Neural cell (in vitro differentiated cells): ENCODE results near the gene RIMS1.

Source experiments
- EP300 ChIP-seq: fragments of 450-650 bp; conservative IDR thresholded peaks from 2 replicates; pipeline ENCODE4 v1.6.1; 2014; ENCODE audit warnings: antibody characterized with exemption, mild to moderate bottlenecking, moderate library complexity; ENCODE audit not compliant: poor library complexity, severe bottlenecking
- POLR2AphosphoS5 ChIP-seq: IDR thresholded peaks from 2 replicates; pipeline ENCODE4 v1.6.1; 2012
- TAF1 ChIP-seq: IDR thresholded peaks from 2 replicates; pipeline ENCODE4 v1.6.1; 2012; ENCODE audit warnings: low read depth
- TF ChIP-seq, protein P1 (sequence below): IDR thresholded peaks from 2 replicates; pipeline ENCODE4 v1.6.1; 2012; ENCODE audit warnings: borderline replicate concordance
- TF ChIP-seq, protein P2 (sequence below): fragments of 450-650 bp; IDR thresholded peaks from 2 replicates; pipeline ENCODE4 v1.5.1; 2014; ENCODE audit warnings: antibody characterized with exemption, mild to moderate bottlenecking, moderate library complexity; ENCODE audit not compliant: poor library complexity, severe bottlenecking

DNA sequence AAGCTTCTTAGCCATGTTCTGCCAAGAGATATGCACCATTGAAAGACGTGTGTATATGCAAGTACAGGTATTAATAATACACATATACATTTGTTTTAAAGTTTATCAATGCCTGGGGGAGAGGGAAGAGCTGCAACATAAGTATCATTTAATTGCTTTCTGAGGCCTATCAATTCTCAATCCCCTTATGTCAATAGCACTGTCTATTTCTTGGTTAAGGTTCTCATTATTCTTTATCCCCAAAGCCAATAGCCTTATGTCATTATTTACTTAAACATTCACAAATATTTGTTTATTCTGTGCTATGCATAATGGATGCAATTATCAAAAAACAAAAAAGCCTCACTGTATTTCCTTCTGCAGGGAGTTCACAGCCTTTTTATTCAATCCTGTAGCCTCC lies 385.2 kb downstream of the RIMS1 start:
- TF ChIP-seq POLR2AphosphoS5 (no peak), EP300 (no peak), TAF1 (no peak)
- TF ChIP-seq, protein P1, sequence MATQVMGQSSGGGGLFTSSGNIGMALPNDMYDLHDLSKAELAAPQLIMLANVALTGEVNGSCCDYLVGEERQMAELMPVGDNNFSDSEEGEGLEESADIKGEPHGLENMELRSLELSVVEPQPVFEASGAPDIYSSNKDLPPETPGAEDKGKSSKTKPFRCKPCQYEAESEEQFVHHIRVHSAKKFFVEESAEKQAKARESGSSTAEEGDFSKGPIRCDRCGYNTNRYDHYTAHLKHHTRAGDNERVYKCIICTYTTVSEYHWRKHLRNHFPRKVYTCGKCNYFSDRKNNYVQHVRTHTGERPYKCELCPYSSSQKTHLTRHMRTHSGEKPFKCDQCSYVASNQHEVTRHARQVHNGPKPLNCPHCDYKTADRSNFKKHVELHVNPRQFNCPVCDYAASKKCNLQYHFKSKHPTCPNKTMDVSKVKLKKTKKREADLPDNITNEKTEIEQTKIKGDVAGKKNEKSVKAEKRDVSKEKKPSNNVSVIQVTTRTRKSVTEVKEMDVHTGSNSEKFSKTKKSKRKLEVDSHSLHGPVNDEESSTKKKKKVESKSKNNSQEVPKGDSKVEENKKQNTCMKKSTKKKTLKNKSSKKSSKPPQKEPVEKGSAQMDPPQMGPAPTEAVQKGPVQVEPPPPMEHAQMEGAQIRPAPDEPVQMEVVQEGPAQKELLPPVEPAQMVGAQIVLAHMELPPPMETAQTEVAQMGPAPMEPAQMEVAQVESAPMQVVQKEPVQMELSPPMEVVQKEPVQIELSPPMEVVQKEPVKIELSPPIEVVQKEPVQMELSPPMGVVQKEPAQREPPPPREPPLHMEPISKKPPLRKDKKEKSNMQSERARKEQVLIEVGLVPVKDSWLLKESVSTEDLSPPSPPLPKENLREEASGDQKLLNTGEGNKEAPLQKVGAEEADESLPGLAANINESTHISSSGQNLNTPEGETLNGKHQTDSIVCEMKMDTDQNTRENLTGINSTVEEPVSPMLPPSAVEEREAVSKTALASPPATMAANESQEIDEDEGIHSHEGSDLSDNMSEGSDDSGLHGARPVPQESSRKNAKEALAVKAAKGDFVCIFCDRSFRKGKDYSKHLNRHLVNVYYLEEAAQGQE, result no peak
- TF ChIP-seq, protein P2, sequence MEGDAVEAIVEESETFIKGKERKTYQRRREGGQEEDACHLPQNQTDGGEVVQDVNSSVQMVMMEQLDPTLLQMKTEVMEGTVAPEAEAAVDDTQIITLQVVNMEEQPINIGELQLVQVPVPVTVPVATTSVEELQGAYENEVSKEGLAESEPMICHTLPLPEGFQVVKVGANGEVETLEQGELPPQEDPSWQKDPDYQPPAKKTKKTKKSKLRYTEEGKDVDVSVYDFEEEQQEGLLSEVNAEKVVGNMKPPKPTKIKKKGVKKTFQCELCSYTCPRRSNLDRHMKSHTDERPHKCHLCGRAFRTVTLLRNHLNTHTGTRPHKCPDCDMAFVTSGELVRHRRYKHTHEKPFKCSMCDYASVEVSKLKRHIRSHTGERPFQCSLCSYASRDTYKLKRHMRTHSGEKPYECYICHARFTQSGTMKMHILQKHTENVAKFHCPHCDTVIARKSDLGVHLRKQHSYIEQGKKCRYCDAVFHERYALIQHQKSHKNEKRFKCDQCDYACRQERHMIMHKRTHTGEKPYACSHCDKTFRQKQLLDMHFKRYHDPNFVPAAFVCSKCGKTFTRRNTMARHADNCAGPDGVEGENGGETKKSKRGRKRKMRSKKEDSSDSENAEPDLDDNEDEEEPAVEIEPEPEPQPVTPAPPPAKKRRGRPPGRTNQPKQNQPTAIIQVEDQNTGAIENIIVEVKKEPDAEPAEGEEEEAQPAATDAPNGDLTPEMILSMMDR, result no peak
